GM12878 (cell line): ENCODE results near the gene BATF3. TPM values are rescaled to one million over a fixed set of nuclear protein-coding genes. Genes with fewer than 3 reads are reported as not detected.

ENCODE experiments used
- ATAC-seq: fragments of 200-7000 bp; cut with Tn5 transposase; 3 replicates; pipeline ENCODE4 v1.9.1; 2020; ENCODE audit warnings: mild to moderate bottlenecking, moderate library complexity
- BruUV-seq: library from RNA; stranded (reverse); fragments of 400-500 nt; replicated peaks from 2 replicates; lab custom pipeline; 2021; lab: Mats Ljungman, UMichigan
- CTCF ChIA-PET: fragments of 300-600 bp; sonication (Branson Sonifier 250); formaldehyde crosslinking; extraction: SDS; loops from one replicate; lab custom pipeline; 2021; ENCODE audit warnings: inconsistent platforms; lab: Yijun Ruan, JAX
- POLR2A ChIA-PET: fragments of 350-600 bp; formaldehyde crosslinking; extraction: SDS; loops from one replicate; lab custom pipeline; 2021; ENCODE audit warnings: inconsistent platforms; lab: Charles Lee
- RAD21 ChIA-PET: fragments of 300-600 bp; sonication (Branson Sonifier 250); formaldehyde crosslinking; loops from one replicate; lab custom pipeline; 2023; ENCODE audit warnings: antibody characterized with exemption; ENCODE audit not compliant: unreplicated experiment; lab: Charles Lee
- SMC1A ChIA-PET: fragments of 300-600 bp; sonication (Branson Sonifier 250); formaldehyde crosslinking; loops from one replicate; lab custom pipeline; 2023; ENCODE audit not compliant: unreplicated experiment, uncharacterized antibody; lab: Charles Lee
- DNase-seq: peaks from one replicate; pipeline ENCODE4 v3.0.0-alpha.2; 2011; ENCODE audit warnings: low read depth, low spot score
- FAIRE-seq: peaks from 3 replicates; lab custom pipeline; 2011; peaks lifted over from hg19 to GRCh38; lab: Jason Lieb, UNC
- H2AFZ ChIP-seq: 2 replicates; pipeline ENCODE4 v1.6.0; 2011; ENCODE audit warnings: low read depth, low read length, control low read depth; ENCODE audit not compliant: control insufficient read depth
- H3K27ac ChIP-seq: 2 replicates; pipeline ENCODE4 v1.5.1; 2011; ENCODE audit warnings: control low read depth; ENCODE audit not compliant: control insufficient read depth, insufficient read depth
- H3K27me3 ChIP-seq, 2 experiments: replicated peaks in 1 of 2; 2 replicates each; pipeline versions ENCODE4 v1.6.0 to v1.6.1; 2011; ENCODE audit warnings: low read length in 1 of 2; ENCODE audit not compliant: control insufficient read depth in 2 of 2, insufficient read depth in 2 of 2
- H3K36me3 ChIP-seq, 2 experiments: 2 replicates each; pipeline ENCODE4 v1.5.1; 2011; ENCODE audit warnings: low read length in 1 of 2; ENCODE audit not compliant: control insufficient read depth in 2 of 2, insufficient read depth in 2 of 2
- H3K4me1 ChIP-seq: 2 replicates; pipeline ENCODE4 v1.6.1; 2011; ENCODE audit warnings: mild to moderate bottlenecking, low read length, moderate library complexity, mixed read lengths; ENCODE audit not compliant: control insufficient read depth, insufficient read depth
- H3K4me2 ChIP-seq: 2 replicates; pipeline ENCODE4 v1.6.0; 2011; ENCODE audit warnings: control low read depth; ENCODE audit not compliant: control insufficient read depth, insufficient read depth
- H3K4me3 ChIP-seq: fragments of 200-600 bp; sonication (generic); 2 replicates; pipeline ENCODE4 v1.5.1; 2016
- H3K79me2 ChIP-seq: 2 replicates; pipeline ENCODE4 v1.6.0; 2011; ENCODE audit warnings: low read length; ENCODE audit not compliant: control insufficient read depth, insufficient read depth
- H3K9ac ChIP-seq: 2 replicates; pipeline ENCODE4 v1.8.0; 2011; ENCODE audit warnings: low read length, control low read depth, mixed read lengths; ENCODE audit not compliant: control insufficient read depth, insufficient read depth
- H3K9me3 ChIP-seq: replicated peaks from 3 replicates; pipeline ENCODE4 v1.5.1; 2011; ENCODE audit warnings: mild to moderate bottlenecking, low read length; ENCODE audit not compliant: control insufficient read depth, insufficient read depth
- H4K20me1 ChIP-seq: 2 replicates; pipeline ENCODE4 v1.6.0; 2011; ENCODE audit not compliant: control insufficient read depth, insufficient read depth
- ATF7 ChIP-seq: fragments of 450-650 bp; IDR thresholded peaks from 2 replicates; pipeline ENCODE4 v1.6.1; 2016; ENCODE audit warnings: low read depth, mild to moderate bottlenecking
- BCLAF1 ChIP-seq: fragments of 450-650 bp; IDR thresholded peaks from 2 replicates; pipeline ENCODE4 v1.6.1; 2017; ENCODE audit warnings: antibody characterized with exemption, mild to moderate bottlenecking, moderate library complexity
- CTCF ChIP-seq, 3 experiments: IDR thresholded peaks in 2 of 3; conservative IDR thresholded peaks in 1 of 3; 2 replicates each; pipeline ENCODE4 v1.5.1; 2011; ENCODE audit warnings: low read depth in 3 of 3, low read length in 3 of 3, mild to moderate bottlenecking in 3 of 3, control low read depth in 2 of 3, moderate library complexity in 2 of 3, inconsistent platforms in 1 of 3, mixed read lengths in 1 of 3; ENCODE audit not compliant: control insufficient read depth in 2 of 3, insufficient read depth in 1 of 3; ENCODE audit errors: extremely low read depth in 1 of 3
- EED ChIP-seq: sonication (generic); IDR thresholded peaks from 2 replicates; pipeline ENCODE4 v1.6.1; 2016; ENCODE audit warnings: antibody characterized with exemption, low read depth
- IKZF2 ChIP-seq, 2 experiments: fragments of 450-650 bp; IDR thresholded peaks; 2 replicates each; pipeline ENCODE4 v1.6.1; 2017; ENCODE audit warnings: mild to moderate bottlenecking in 2 of 2, moderate library complexity in 2 of 2
- IRF5 ChIP-seq: fragments of 450-650 bp; IDR thresholded peaks from 2 replicates; pipeline ENCODE4 v1.6.1; 2017; ENCODE audit warnings: borderline replicate concordance
- JUNB ChIP-seq: IDR thresholded peaks from 2 replicates; pipeline ENCODE4 v1.6.1; 2016; ENCODE audit warnings: antibody characterized with exemption, mild to moderate bottlenecking
- MTA2 ChIP-seq: fragments of 450-650 bp; IDR thresholded peaks from 2 replicates; pipeline ENCODE4 v1.6.1; 2016; ENCODE audit warnings: low read depth, mild to moderate bottlenecking, moderate library complexity
- MYB ChIP-seq: fragments of 150-350 bp; IDR thresholded peaks from 2 replicates; pipeline ENCODE4 v1.6.1; 2014; ENCODE audit warnings: mild to moderate bottlenecking, low read depth, low read length, borderline replicate concordance
- POLR2A ChIP-seq: IDR thresholded peaks from 2 replicates; pipeline ENCODE4 v1.6.1; 2011; ENCODE audit warnings: low read depth, mild to moderate bottlenecking, low read length
- RELA ChIP-seq: fragments of 450-650 bp; IDR thresholded peaks from 2 replicates; pipeline ENCODE4 v1.8.0; 2014; ENCODE audit warnings: borderline replicate concordance; ENCODE audit not compliant: partially characterized antibody
- SREBF1 ChIP-seq: IDR thresholded peaks from 2 replicates; pipeline ENCODE4 v1.6.1; 2012; ENCODE audit warnings: mild to moderate bottlenecking, low read length
- USF2 ChIP-seq: IDR thresholded peaks from 2 replicates; pipeline ENCODE4 v1.6.1; 2011; ENCODE audit warnings: low read depth, low read length, improper control_type of control experiment, borderline replicate concordance
- WGBS: methylation state at CpG from one replicate; pipeline ENCODE4 v1.1.6; 2016; ENCODE audit warnings: low lambda C conversion rate; ENCODE audit not compliant: insufficient replicate concordance, insufficient coverage; ENCODE audit errors: missing lambda C conversion rate; 5-methylcytosine and 5-hydroxymethylcytosine counted together
- in situ Hi-C: fragments of 300-500 bp; cut with MboI; formaldehyde crosslinking; loops from 9 replicates; pipeline ENCODE4 v1.14.3; 2018; ENCODE audit warnings: mixed read lengths
- intact Hi-C: fragments of 100-400 bp; cut with micrococcal nuclease; formaldehyde crosslinking; loops from one replicate; pipeline ENCODE4 v1.14.2; 2022; ENCODE audit not compliant: unreplicated experiment
- polyA plus RNA-seq, 11 experiments: library from polyadenylated mRNA; depleted of rRNA in 4 of 11; unstranded in 6 of 11; stranded (reverse) in 5 of 11; fragments of >200 nt; fragmentation: Nextera tagmentation in 4 of 11; fragmentation: Illumina TruSeq in 1 of 11; extraction: Ambion mirVana in 4 of 11; extraction: Trizol in 1 of 11; gene quantifications; 1 replicate in 1 of 11; 2 replicates in 10 of 11; pipeline versions ENCODE4 v1.2.1 to v1.2.3, GENCODE V29; 2011 to 2016; ENCODE audit warnings: inconsistent platforms in 2 of 11, missing spikeins in 2 of 11, low read depth in 1 of 11
- total RNA-seq, 4 experiments: library from RNA; depleted of rRNA in 3 of 4; stranded (reverse); fragments of >200 nt in 3 of 4; fragmentation: Illumina TruSeq in 1 of 4; extraction: Trizol in 1 of 4; gene quantifications; 2 replicates each; pipeline versions ENCODE4 v1.2.1 to v1.2.3, GENCODE V29; 2013 to 2021
- TF ChIP-seq, protein P1 (sequence below): IDR thresholded peaks from 2 replicates; pipeline ENCODE4 v1.6.1; 2011; ENCODE audit warnings: low read depth, mild to moderate bottlenecking, low read length, moderate library complexity, borderline replicate concordance; ENCODE audit errors: extremely low read depth

BATF3 gene
- total and polyA plus RNA-seq, 10 of the 15 experiments (the other 5 are each of a cell fraction or from before 2014, with no cell fraction given): 11.1 to 56.8 (median 30.8) TPM

DNA sequence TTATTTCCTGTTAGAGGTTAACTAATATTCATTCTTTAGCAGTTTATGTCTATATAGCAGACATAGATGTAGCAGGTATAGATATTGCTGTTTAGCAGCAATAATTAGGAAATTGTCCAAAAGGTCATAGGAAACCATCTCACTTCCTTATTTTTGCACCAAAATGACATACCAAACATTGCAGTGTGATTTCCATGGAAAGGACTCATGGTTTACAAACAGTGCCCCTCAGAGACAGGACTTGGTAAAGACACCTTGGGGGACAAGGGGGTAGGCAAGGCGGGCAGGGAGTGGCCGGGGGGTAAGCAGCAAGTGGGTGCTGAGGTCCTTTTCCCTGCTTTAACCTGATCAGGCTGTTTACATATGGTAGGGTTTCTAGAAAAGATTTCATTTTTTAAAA lies 30.5 kb downstream of the BATF3 start (continued):
- TF ChIP-seq BCLAF1: no peak
- peak; percentile 40; the same call in 1 of the 2 replicates for TF ChIP-seq MTA2
- peak; percentile 41; the same call in 1 of the 2 replicates for TF ChIP-seq EED
- TF ChIP-seq IKZF2 (IDR thresholded peaks at IDR 0.05): peak; percentile 60 to 67
- TF ChIP-seq CTCF (IDR thresholded peaks at IDR 0.05 in 2 of 3, conservative IDR thresholded peaks at IDR 0.05 in 1 of 3; ENCODE audit: control insufficient read depth in 2 of 3, extremely low read depth in 1 of 3, insufficient read depth in 1 of 3, low read depth in 3 of 3, low read length in 3 of 3): peak; percentile 29 to 41 (median 40); a peak in 4 of 6 replicates

DNA sequence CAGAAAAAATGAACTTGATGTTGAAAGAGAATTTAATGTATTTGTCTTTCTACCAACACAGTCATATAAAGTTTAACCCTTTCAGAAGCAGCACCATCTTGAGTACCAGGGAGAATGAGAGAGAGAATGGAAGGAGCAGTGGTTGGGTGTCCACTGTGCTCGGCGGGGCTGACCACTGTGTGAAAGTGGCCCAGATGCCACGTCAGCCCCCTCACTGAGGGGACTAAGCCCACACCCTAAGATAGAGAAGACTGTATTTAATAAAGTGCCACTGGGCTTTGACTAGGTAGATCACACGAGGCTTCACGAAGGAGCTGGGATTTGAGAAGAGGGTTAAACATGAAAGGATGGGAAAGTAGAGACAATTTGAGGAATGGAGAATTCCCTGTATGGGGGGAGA lies 31.2 kb downstream of the BATF3 start:
- no peak overlapping the region for H3K4me2 ChIP-seq
- intact Hi-C loops: loop anchor here (10.0 kb wide), 1 partner anchor 396 kb away; no protein-coding TSS in a partner anchor
- TF ChIP-seq USF2: no peak
- TF ChIP-seq JUNB: no peak
- TF ChIP-seq MYB: no peak
- no peak for TF ChIP-seq ATF7
- TF ChIP-seq SREBF1: no peak
- TF ChIP-seq RELA: no peak
- no peak for TF ChIP-seq POLR2A
- TF ChIP-seq, protein P1, sequence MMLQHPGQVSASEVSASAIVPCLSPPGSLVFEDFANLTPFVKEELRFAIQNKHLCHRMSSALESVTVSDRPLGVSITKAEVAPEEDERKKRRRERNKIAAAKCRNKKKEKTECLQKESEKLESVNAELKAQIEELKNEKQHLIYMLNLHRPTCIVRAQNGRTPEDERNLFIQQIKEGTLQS: no peak
- TF ChIP-seq IRF5: no peak

More for the DNA sequence above, 31.2 kb downstream of the BATF3 start:
- Histone ChIP-seq H3K4me3 (no peak overlapping the region), H3K27ac (no peak overlapping the region), H3K79me2 (no peaks in the 10 kb centered on the region), H2AFZ (no peak overlapping the region), H3K27me3 (no peaks in the 10 kb centered on the region), H3K9me3 (no peaks in the 10 kb centered on the region), H4K20me1 (no peaks in the 10 kb centered on the region), H3K9ac (no peak overlapping the region), H3K36me3 (no peaks in the 10 kb centered on the region), H3K4me1 (peaks cover 38% of the 10 kb centered on the region)
- ChIA-PET CTCF (interaction anchor here (0.6 to 5.6 kb wide), 31 partner anchors 15 to 985 kb away, joined by 3 to 91 read pairs (median 6); partner anchors contain the start of genes BATF3, DTL, INTS7 and NSL1), SMC1A (interaction anchor here (0.7 to 5.7 kb wide), 35 partner anchors 9 to 335 kb away, joined by 3 to 80 read pairs (median 5); partner anchors contain the start of genes BATF3, NSL1 and TATDN3), RAD21 (interaction anchor here (1.1 to 5.3 kb wide), 14 partner anchors 10 to 327 kb away, joined by 3 to 59 read pairs (median 6); no protein-coding TSS in a partner anchor), POLR2A (interaction anchor here (1.0 to 2.6 kb wide), 4 partner anchors 9 to 82 kb away, joined by 3 to 15 read pairs (median 4); no protein-coding TSS in a partner anchor)
- 87% methylated on average over 5 of the region's 5 CpGs for WGBS
- FAIRE-seq (no peak), DNase-seq (no peak), ATAC-seq (no peak)
- in situ Hi-C loops: loop anchor here (5.0 kb wide), 1 partner anchor 329 kb away; no protein-coding TSS in a partner anchor
- no TSS peak for BruUV-seq
